Skeletal muscle cell (primary cell): Measurements from ENCODE around the gene ZNF532.

Experiments used
- DNase-seq: peaks from one replicate; pipeline ENCODE4 v3.0.0-alpha.2; 2010; ENCODE audit warnings: low read depth
- H3K4me3 ChIP-seq: 2 replicates; pipeline ENCODE4 v1.5.1; 2011; ENCODE audit warnings: low read depth, mild to moderate bottlenecking, control low read depth, low read length, moderate library complexity

The ZNF532 gene

DNA sequence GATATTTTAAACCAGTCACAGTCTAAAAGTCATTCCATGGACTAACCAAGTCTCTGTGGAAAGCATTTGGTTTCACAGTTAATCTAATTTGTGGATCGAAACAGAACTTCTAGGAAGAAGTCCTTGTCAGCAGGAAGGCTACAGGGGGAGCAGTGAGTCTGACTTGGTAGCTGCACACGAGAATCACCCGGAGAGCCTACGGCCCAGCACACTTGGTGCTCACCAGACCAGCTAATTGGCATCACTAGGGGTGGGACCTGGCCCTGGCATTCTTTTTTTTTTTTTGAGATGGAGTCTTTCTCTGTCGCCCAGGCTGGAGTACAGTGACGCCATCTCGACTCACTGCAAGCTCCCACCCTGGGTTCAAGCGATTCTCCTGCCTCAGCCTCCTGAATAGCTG lies 97.7 kb downstream of the ZNF532 start:
- DNase-seq: no peak
- no peak overlapping the region for H3K4me3 ChIP-seq

DNA sequence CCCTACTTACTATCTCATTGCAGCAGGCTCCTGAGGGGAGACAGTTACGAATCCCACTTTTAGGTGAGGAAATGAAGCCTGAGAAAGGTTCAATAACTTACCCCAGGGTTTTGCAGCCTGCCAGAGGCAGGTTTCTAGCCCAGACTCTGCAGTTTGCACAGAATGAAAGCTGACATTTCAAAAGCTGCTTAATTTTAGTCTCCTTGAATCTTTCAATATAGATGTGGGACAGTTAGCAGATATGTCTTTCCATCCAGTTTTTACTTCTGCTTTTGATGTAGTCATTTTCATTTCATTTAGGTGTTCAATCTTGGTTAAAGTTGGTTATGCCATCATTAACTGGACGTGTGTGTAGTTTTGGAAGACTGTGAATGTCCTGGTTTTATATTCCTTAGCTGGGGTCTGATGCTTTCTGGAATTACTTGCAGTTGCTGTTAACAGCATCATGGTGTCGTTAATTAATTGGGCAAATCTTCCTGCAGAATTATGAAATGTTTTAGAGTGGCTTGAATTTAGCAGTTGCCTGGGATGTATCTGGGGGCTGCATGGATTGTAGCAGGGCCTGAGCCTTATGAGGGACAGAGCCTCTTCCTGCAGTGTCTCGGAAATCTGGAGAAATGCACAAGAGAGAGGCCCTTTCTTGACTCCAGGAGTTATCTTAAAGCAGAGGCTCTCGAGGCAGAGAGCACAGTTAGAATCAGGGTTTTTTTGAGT lies 100.8 kb downstream of the ZNF532 start:
- no peak for DNase-seq

DNA sequence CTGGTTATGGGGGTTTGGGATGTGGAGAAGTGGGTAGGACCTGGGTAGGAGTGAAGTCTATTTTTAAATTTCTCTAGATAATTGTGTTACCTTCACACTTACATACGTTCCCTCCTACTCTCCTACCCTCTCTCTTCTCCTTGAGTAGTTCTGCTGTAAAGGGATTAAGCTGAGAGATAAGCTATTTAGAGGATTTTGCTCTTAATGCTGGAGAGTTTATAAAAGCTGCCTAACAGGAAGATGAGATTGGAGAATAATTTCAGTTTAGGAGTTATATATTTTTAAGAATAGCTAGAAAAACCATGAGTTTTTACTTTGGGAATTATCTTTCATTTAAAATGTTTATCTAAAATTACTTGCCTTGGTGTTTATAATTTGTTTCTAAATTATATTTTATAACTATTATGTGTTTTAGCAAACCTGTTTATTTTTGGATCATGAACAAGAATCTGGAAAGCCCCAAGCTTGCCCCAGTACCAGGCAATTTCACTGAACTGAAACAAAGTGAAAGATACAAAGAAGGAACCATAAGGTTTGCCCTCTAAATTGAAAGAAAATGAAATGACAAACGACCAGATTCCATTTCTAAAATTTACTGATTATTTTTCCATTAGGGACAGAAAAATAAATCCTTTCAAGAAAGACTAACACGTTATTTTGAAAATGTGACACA lies 101.5 kb downstream of the ZNF532 start:
- DNase-seq: no peak

More for the DNA sequence above, 100.8 kb downstream of the ZNF532 start:
- H3K4me3 ChIP-seq: no peak overlapping the region

DNA sequence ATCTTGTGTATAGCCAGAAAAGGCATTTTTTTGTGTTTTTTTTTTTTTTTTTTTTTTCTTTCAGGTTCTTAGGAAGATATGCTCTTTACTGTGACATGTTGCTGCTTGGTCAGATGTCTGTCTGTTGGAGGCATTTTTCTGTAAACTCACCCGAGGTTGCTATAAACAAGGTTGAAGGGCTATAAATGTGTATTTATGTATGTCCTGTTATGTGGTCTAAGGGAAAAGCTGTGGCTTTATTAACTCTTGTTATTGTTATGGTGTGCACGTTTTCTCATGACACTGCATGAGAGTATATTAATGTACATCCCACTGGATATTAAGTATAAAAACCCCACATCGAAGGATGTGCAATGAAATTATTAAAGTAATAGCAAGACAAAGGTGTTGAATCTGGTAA lies 102.0 kb downstream of the ZNF532 start:
- DNase-seq: no peak
- no peak overlapping the region for H3K4me3 ChIP-seq

More for the DNA sequence above, 101.5 kb downstream of the ZNF532 start:
- H3K4me3 ChIP-seq: no peak overlapping the region

DNA sequence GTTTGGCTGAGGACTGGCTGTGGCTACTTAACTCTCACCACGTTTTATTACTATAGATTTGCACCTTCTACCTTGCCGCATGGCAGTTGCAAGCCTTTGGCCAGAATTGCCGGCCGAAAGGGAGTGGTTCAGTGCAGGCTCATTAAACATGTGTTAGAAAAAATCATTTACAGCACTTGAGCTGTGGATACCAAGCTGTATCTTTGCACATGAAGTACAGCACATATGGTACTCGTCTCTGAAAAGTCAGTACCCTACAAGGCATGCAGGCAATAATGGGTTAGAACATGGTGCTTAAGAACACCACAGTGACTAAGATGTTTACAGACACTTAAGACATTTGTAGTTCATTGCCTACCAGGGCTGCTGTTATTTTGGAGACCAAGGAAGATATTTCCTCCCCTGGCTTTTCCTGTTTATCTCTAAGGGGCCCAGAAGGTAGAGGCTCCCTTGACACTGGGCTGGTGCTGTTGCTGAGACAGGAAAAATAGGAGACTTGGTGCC lies 103.1 kb downstream of the ZNF532 start:
- no peak for DNase-seq

DNA sequence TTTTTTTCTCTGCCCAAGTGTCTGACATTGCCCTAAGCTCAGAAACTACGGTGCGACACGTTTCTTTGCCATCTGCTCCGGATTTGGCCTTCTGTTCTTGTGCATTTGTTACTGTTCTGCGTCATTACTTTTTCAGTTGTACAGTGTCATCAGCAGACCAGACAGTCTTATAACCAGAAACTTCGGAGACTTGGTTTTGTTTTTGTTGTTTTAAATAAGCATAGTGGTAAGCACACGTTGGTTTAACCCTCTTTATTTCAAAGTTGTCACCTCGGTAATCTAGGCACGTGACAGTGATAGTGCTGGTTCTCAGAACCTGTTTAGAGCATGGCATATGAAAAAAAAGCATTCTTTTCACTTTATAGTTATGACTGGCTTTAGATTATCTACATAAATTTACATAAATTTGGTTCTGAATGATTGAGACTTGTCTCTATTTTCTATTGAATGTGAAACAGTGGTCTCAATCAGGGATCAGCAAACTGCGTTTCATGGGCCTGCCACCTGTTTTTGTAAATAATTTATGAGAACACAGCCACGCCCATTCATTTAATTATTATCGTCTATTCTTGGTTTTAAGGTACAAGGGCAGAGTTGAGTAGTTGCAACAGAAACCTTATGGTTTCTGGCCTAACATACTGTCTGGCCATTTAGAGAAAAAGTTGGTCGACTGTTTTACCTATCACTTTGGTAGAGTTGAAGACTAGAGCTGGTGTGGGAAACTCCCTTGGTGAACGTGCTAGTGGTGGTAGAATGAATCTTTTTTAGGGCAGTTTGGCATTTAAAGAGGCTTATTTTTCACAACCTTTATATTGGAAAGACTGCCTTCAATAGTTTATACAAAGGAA lies 106.5 kb downstream of the ZNF532 start:
- H3K4me3 ChIP-seq: no peak overlapping the region
- DNase-seq: no peak

More for the DNA sequence above, 103.1 kb downstream of the ZNF532 start:
- no peak overlapping the region for H3K4me3 ChIP-seq

DNA sequence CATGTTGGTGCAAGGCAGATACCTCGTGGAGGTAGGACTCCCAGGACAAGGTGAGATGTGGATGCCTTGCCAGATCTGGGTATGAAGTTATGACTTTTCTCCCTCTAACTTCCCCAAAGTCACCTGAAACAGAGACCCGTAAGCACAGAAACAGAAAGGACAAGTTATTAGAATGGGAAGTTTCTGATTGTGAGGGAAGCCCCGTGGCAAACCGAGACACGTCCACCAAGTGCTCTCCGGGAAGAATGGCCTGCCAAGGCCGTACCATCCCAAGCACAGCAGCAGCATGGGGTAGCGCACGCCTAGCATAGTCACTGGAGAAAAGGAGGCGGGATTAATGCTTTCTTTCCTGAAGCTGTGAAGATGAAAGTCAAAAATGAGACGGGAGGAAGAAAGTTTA lies 110.6 kb downstream of the ZNF532 start:
- DNase-seq: no peak
- no peak overlapping the region for H3K4me3 ChIP-seq

DNA sequence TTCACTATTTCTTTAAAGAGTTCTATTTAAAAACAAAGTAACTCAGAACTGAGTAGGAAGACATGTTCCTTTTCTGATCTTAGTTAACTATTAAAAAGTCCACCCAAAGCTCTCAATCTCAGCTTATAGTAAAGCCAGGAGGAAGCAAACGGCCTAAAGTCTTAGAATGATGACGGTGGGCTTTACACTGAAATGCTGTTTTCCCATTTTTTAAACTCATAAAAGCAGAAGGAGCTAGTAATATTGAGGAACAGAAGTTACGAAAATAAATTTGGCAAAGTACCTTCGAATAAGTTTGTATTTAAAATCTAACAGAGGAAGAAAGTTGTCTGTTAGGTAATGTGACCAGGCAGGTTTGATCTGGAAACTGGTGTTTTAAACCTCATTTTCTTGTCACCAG lies 111.1 kb downstream of the ZNF532 start:
- no peak for DNase-seq
- H3K4me3 ChIP-seq: no peak overlapping the region

DNA sequence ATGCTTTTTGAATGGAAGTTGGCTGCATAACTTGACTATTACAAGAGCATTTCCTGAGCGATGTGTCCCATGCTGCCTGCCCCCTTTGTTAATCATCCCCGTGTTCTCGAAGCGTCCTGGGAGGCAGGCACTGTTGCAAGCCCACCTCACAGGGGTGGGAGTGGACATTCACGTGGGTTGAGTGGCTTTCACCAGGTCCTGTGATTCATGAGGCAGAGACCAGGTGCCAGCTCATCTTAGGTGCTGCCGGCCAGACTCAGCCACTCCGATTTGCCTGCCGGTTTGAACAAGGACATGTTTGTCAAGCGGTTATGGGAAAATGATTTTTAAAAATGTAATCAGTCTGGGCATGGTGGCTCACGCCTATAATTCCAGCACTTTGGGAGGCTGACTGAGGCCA lies 112.5 kb downstream of the ZNF532 start:
- no peak for DNase-seq
- no peak overlapping the region for H3K4me3 ChIP-seq

DNA sequence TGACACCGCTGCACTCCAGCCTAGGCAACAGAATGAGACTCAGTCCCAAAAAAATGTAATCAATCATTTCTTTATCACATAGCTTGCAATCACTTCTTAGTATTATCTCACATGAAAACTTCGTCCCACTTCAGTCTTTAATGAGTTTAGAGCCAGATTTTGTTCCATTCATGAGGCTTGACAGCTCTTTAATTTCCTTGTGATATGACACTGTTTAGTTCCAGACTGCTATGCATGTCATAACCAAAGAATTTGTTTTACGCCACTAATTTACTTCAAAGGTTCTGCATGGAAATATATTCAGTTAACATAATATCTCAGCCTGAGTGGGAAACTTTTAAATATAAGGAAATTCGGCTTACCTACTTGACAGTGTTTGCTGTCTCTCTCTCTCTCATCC lies 113.1 kb downstream of the ZNF532 start:
- DNase-seq: no peak
- no peak overlapping the region for H3K4me3 ChIP-seq

DNA sequence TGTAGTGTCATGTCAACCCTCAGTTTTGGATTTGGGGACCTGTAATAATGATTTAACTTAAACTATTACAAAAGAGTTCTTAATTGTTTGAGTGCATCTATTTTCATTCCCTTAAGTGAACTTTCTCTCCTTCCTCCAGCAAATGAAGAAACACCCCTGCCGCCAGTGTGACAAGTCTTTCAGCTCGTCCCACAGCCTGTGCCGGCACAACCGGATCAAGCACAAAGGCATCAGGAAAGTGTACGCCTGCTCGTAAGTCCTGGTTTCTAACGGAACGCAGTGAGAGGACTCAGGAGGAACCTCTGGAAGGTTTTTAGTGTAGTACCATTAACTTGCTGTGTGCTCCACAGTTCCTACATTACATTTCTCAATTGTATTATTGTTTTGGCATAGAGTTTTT lies 114.2 kb downstream of the ZNF532 start:
- no peak for DNase-seq
- no peak overlapping the region for H3K4me3 ChIP-seq

DNA sequence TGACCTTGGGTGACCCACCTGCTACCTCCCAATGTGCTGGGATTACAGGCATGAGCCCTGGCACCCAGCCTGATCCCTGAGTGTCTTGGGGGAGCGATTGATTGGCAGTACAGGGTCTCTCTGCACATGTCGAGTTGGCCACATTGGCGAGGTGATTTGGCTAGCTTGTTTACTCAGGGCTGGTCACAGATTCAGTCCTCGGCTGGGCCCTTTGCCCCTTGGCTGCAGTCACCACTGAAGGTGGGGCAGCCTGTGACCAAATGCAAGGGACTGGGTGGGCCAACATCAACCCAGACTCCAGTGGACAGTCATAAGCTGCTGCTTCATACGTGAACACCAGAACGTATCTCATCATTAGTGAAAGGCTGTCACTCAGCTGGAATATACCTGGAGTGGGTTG lies 114.9 kb downstream of the ZNF532 start:
- no peak overlapping the region for H3K4me3 ChIP-seq
- no peak for DNase-seq

DNA sequence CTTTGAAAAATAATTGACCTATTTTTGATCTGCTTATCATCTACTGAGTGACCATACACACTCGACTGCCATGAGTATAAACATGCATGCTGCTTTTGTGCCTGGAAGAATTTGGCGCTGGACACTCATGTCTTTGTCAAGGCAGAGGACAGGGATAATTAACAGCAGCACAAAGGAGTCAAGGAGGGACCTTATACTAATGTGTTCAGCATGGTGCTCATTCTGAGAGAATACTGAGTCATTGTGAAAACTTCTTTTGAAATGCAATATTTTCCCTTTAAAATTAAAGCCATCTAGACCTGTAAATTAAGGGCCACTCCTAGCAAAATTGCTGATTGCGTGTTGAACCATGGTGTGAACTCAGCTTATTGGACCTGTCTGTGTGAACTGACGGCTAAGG lies 116.3 kb downstream of the ZNF532 start:
- no peak for DNase-seq
- H3K4me3 ChIP-seq: no peak overlapping the region

DNA sequence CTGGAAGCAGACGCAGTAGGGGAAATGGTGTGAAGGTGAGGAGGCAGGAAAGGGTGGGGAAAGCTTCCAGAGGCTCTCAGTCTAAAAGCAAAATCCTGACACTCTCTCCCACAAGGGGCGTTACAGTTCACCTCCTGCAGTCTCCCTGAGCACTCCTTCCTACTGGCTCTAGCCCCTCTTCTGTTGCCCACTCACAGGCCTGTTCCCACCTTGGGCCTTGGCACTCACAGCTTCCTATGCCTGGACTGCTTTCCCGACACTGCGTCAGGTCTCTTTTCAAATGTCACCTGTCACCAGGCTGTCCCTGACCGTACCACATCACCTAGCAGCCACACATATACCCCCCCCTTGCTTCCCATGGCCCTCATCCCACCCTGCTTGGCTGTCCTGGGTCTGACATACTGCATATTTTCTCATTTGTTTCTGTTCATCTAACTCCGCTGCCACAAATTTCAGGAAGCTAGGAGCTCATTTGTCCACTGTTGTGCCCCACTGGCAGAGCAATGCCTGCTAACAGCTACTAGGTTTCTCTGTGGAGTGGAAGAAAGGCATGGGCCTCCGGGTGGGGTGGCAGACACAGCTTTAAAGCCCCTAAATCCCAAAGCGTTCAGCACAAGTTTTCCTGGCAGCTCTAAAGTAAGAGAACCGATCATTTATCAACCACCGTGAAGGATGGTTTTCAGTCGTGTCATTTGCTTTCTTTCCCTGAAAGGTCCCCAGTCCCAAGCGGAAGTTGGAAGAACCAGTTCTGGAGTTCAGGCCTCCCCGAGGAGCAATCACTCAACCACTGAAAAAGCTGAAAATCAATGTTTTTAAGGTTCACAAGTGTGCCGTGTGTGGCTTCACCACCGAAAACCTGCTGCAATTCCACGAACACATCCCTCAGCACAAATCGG lies 118.8 kb downstream of the ZNF532 start:
- H3K4me3 ChIP-seq: no peak overlapping the region
- DNase-seq: no peak

DNA sequence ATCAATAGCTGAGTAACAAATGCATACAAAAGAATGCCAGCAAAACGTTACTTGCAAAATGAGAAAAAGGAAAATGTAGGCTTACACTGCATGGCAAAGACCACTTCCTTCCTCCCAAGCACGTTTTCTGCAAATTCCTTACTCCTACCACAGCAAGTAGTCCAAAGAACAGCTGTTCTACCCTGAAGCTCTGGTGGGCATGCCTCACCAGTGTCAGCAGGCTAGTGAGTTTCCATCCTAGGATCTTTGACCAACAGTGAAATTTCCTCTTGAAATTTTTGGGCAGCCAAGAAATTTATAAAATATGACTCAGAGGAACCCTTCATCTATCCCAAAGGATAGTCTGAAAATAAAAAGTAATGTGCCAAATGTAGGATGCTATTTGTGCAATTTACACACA lies 123.9 kb downstream of the ZNF532 start:
- no peak for DNase-seq

DNA sequence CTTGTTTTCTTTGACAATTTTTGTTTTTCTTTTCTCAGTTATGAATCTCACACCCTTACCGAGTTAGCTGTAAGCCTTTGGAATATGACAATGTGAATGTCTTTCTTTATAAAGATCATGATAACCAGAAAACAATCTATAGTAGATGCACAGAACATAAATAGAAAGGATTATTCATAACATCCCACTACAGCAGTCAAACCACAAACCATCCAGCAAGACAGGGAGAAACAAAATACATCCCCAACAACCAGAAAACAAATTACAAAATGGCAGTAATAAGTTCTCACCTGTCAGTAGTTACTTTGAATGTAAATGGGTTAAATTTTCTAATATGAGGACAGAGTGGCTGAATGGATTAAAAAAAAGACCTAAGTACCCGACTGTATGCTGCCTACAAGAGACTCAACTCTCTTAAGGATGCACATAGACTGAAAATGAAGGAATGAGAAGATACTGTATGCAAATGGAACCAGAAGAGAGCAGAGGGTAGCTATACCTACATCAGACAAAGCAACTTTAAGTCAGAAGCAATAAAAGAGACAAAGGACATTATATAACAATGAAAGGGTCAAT lies 124.6 kb downstream of the ZNF532 start:
- H3K4me3 ChIP-seq: no peak overlapping the region
- DNase-seq: no peak

More for the DNA sequence above, 123.9 kb downstream of the ZNF532 start:
- H3K4me3 ChIP-seq: no peak overlapping the region

DNA sequence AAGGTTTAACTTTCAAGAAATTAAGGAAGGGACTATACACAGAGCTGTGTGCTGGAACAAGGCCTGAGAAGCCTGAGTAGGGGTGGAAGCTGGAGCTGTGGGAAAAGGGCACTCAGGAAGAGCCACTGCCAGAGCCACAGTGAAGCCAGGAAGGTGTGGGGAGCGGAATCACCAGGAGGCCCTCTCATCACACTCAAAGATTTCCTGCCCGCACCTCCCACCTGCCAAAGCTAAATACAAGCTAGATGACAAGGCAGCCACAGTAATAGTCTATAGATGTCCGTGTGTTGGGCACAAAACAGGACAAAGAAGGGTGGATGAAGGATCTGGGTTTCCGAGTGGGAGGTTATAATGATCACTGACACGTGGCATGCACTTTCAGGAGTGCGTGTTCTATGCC lies 126.0 kb downstream of the ZNF532 start:
- no peak overlapping the region for H3K4me3 ChIP-seq

DNA sequence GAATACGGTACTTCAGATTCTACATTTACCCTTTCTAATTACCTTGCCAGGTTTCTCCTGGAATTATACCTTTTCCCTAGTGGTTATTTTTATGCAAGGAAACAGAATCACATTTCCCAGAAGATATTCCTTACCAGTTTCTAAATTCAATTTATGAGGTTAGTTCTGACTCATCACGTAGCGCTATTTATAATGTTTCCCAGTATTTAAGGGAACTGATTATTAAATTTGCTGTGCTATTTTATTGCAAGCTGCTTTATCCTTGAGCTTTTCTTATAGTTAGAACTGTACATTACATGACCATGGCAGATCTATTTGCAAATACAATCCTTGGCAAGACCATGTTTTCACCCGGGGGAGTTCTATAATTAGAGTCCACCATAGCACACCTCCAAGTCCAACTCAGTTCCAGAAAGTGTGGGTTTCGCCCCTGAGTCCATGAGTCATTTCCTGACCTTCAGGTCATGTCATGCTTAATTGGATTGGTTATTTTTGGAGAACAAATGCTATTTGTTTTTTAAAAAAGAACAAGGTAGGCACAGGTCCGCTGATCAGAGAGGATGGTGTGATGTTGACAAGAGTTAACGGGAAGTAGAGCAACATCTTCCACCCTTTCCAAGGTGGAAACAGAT lies 126.6 kb downstream of the ZNF532 start:
- DNase-seq: no peak
- no peak overlapping the region for H3K4me3 ChIP-seq

More for the DNA sequence above, 126.0 kb downstream of the ZNF532 start:
- DNase-seq: no peak
